HG03095 (cell line): ENCODE data around the gene ATP6V1B1.

Source experiments
- ATAC-seq: cut with Tn5 transposase; IDR thresholded peaks from one replicate; pipeline ENCODE4 v1.9.1; 2021; ENCODE audit warnings: moderate library complexity; ENCODE audit not compliant: unreplicated experiment

The ATP6V1B1 gene

GRCh38 chr2:70926042-70926441, 9.7 kb upstream of the ATP6V1B1 start:
- no peak for ATAC-seq

GRCh38 chr2:70927138-70927537, 8.6 kb upstream of the ATP6V1B1 start:
- no peak for ATAC-seq

DNA sequence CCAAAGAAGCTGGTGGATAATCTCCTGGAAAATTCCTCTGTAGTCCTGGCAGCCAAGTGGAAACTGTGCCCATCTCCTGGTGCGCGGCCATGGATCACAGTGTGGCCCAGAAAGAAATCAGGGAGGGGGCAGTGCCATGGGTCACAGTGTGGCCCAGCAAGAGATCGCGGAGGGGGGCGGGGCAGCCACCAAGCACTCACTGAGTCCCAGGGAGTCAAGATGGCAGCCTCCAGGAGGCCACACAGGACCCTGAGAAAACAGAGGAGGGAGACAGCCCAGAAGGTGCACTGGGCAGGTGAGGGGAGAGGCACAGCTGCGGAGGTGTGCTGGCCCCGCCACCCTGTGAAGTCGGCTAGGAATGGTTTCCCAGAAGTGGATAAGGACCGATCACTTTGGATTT, 8.1 kb upstream of the ATP6V1B1 start:
- ATAC-seq: no peak

DNA sequence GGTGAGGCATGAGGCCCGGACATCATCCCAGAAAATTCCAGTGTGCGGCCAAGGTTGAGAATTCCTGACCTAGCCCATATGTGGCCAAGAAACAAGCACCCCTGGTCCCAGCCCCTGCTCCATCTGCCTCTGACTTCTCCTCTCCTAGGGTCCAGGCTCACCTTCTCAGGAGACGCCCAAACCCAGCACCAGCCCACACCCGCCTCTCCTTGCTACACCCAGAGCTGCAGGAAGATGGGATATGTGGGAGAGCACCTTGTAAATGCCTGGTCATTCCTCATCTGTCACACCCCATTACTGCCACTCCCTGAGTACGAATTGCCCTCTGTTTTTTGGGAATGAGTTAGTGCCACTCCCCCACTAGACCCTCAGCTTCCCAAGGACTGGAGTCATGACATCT, 7.3 kb upstream of the ATP6V1B1 start:
- no peak for ATAC-seq

- ATAC-seq: no peak
Measured at GRCh38 chr2:70930371-70931329, 5.0 kb upstream of the ATP6V1B1 start.

DNA sequence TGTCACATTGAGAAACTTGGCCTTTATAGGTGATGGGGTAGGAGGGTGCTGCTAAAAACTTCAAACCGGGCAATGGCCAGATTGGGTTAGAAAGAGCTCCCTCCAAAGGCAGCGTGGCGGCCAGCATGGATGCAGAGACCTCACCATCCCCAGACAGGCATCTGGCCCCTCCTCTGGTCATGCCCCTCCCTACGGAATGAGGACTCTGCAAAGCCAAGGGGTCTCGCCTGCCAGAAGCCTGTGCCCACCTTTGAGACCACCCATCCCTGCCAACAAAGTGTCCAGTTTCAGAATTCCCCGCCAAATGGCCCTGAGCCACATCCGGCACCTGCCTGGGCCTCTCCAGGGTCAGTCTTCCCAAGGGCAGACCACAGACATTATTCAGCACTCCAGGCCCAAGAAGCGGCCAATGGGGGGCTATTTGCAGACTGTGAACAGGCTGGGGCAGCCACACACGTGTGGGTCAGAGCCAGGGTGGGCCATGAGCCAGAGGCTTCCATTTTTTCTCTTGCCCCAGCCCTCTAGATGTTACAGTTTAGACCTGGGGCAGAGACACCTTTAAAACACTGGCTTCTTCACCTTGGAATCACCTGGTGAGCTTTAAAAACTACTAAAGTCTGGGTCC, 4.2 kb upstream of the ATP6V1B1 start:
- ATAC-seq: no peak

DNA sequence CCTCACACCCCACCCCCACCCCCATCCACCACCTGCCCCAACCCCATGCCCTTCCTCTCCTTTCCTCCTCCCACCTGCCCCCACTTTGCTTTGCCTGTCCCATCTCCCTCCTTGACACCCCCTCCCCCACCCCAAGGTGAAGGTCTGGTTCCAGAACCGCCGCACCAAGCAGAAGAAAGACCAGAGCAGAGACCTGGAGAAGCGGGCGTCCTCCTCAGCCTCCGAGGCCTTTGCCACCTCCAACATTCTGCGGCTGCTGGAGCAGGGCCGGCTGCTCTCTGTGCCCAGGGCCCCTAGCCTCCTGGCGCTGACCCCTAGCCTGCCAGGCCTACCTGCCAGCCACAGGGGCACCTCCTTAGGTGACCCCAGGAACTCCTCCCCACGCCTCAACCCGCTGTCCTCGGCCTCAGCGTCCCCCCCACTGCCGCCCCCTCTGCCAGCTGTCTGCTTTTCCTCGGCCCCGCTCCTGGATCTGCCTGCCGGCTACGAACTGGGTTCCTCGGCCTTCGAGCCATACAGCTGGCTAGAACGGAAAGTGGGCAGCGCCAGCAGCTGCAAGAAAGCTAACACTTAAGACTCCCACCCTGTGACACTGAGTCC, 3.0 kb upstream of the ATP6V1B1 start:
- no peak for ATAC-seq

GRCh38 chr2:70934981-70935380, 719 bp upstream of the ATP6V1B1 start:
- no peak for ATAC-seq

DNA sequence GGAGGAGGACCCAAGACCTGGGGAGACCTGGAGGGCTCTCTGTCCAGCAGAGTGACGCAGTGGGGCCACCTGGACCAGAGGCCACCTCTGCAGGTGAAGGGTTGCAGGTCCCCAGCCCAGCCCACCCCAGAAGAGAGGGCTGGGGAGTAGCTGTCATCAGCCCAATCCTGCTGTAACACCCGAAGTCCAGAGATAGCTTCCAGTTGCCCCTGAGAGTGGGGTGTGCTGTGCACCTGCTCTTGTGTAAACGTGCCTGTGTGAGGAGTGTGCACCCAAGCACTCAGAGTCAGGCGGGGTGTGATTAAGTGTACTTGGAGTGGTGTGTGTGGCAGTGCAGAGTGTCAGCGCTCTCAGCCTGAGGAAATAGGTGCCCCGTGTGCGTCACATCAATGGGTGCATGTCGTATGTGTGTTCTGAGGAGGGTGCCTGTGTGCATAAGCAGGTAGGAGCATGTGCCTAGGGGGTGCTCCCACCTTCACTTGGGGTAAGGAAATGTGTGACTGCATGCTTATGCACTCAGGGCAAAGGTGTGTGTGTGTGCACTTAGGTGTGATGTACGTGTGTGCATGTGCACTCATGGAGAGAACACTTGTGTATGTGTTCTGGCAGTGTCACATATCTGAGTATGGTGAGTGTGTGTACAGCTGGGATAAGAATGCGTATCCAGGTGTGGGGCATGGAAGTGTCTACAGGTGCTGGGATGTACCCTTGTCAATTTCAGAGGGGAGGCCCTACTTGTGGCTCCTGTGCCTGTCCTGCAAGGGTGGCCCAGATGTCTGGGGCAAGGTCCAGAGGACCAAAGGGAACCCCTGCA, 672 bp downstream of the ATP6V1B1 start:
- ATAC-seq: no peak

DNA sequence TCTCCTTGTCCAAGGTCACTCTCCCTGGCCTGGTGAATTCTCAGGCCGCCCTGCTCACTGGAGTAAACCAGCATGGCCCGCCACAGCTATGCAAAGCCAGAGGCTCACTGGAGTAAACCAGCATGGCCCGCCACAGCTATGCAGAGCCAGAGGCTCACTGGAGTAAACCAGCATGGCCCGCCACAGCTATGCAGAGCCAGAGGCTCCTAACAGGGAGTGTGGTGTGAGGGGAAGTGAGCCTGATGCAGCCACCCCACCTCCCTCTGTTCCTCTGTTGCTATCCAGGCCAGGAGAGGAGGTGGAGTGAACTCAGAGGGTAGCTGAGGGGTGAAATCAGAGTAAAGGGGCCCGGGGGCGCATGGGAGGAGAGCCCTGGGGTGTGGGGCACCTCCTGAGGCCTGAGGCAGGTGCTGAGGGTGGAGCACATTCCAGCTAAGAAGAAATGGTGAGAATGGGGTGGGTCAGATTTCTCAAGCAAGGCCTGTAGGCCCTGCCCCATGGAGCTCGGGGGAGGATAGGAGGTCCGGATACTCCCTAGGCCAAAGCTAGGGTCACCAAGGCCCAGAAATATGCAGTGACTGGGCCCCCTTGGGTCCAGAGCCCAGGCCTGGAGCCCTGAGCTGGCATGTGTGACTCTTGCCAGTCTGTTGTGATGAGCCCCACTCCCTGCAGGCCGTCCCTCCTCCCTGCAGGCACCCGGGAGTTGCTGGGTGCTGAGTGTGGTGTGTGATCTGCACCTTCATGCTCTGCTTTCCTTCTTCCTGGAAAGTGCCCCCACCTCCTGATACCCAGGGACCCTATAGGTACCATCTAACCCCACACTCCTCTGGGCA, 1.5 kb downstream of the ATP6V1B1 start:
- no peak for ATAC-seq

DNA sequence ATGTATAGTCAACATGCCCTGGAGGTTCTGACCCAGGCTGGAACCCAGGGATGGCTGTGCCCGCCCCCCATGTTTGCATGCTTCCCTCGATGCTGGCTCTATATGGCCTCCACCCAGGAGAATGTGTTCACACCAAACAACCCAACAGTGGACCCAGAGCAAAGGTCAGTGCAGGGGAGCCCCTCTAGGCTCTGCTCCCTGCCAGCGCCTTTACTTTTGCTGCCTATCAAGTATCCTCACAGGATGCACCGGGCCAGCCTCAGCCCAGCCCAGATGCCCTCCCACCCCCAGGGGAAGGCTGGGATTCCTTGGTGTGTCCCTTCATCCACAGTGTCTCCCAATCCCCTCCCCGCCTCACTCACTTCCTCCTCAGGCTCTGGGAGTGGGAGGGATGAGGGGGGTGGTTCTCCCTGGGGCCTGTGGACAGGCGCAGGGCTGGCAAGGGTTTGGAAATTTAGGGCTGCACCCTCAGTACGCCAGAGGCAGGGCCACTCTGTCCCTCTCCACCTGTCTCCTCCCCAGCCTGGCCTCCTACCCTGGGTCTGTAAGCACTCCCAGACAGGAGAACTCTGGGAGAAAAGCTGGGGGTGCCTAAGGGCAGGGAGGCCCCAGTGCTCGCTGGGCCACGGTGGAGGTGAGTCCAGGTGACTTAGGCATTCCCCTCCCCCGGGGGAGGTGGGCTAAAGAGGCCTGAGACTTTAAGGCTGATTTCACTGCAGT, 2.3 kb downstream of the ATP6V1B1 start:
- no peak for ATAC-seq

- no peak for ATAC-seq
Measured at GRCh38 chr2:70938586-70938950, 2.9 kb downstream of the ATP6V1B1 start.

- no peak for ATAC-seq
Measured at GRCh38 chr2:70939001-70939838, 3.5 kb downstream of the ATP6V1B1 start.

- ATAC-seq: no peak
Measured at GRCh38 chr2:70939839-70940580, 4.3 kb downstream of the ATP6V1B1 start.

DNA sequence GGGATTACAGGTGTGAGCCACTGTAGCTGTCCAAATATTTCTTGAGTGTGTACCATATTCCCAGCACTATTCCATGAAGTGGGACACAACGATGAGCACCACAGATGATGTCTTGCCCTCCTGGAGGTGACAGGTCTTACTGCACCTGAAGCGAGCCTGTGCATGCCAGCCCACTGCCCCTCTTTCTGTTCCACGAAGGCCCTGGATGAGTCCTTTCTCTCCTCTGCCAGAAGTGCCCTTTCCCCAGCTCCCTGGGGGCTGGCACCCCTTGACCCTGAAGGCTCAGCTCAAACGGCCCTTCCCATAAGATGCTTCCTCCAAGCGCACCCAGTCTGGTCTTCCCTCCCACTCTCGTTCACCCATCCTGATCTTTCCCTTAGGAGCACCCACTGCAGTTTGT, 5.5 kb downstream of the ATP6V1B1 start:
- ATAC-seq: no peak

GRCh38 chr2:70941701-70942100, 6.0 kb downstream of the ATP6V1B1 start:
- ATAC-seq: no peak

GRCh38 chr2:70942396-70943204, 6.9 kb downstream of the ATP6V1B1 start:
- no peak for ATAC-seq
